ENCODE data around the gene CCDC92. TPM values are rescaled to one million over a fixed set of nuclear protein-coding genes. Genes with fewer than 3 reads are reported as not detected.
A peak's percentile ranks its signal among the peaks of the same experiment; 100 is the strongest.

The CCDC92 gene
- polyA plus RNA-seq, 2 donors: 14.0 to 17.5 TPM

GRCh38 chr12:123983822-123984485 is 11.3 kb upstream of the CCDC92 start:
- Histone ChIP-seq H3K4me1 (ENCODE audit: control insufficient read depth in 2 of 2, insufficient read depth in 2 of 2, low read length in 1 of 2) (peaks cover 0 to 2% of the 10 kb centered on the region in 2 donors), H3K27ac (ENCODE audit: low read depth in 2 of 2, low read length in 1 of 2) (no peak overlapping the region), H3K9me3 (ENCODE audit: control insufficient read depth in 2 of 2, insufficient read depth in 1 of 2, low read depth in 1 of 2, low read length in 1 of 2) (no peaks in the 10 kb centered on the region), H3K27me3 (ENCODE audit: control insufficient read depth in 1 of 2, insufficient read depth in 2 of 2, low read length in 2 of 2) (no peaks in the 10 kb centered on the region), H3K36me3 (ENCODE audit: control insufficient read depth in 2 of 2, insufficient read depth in 2 of 2, low read length in 1 of 2) (peaks cover 0 to 5% of the 10 kb centered on the region in 2 donors), H3K4me3 (ENCODE audit: low read depth in 1 of 2, low read length in 2 of 2) (no peak overlapping the region)
- WGBS, 2 donors: 55 to 66% methylated on average over 7 of the region's 7 CpGs

DNA sequence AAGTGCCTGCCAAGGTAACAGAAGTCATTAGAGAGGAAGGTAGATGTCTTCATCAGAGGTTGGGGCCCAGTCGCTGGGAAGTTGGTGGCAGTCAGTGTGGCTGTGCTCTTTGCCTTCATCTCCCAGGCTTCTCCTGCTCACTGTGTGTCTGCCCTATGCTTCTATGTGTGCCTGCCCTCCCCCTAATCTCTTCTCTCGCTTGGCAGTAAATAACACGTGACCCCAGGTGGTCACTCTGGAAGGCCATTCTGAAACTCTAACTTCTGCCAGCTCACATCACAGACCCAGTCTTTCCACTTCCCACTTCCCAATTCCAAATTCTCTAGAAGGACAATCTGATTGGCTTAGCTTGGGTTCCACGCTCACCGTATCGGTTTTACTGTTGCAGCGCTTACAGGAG is 9.6 kb upstream of the CCDC92 start:
- Histone ChIP-seq H3K27ac (ENCODE audit: low read depth in 2 of 2, low read length in 1 of 2) (no peak overlapping the region), H3K4me3 (ENCODE audit: low read depth in 1 of 2, low read length in 2 of 2) (no peak overlapping the region), H3K9me3 (ENCODE audit: control insufficient read depth in 2 of 2, insufficient read depth in 1 of 2, low read depth in 1 of 2, low read length in 1 of 2) (no peaks in the 10 kb centered on the region), H3K36me3 (ENCODE audit: control insufficient read depth in 2 of 2, insufficient read depth in 2 of 2, low read length in 1 of 2) (no peaks in the 10 kb centered on the region), H3K27me3 (ENCODE audit: control insufficient read depth in 1 of 2, insufficient read depth in 2 of 2, low read length in 2 of 2) (no peaks in the 10 kb centered on the region), H3K4me1 (ENCODE audit: control insufficient read depth in 2 of 2, insufficient read depth in 2 of 2, low read length in 1 of 2) (no peaks in the 10 kb centered on the region)
- WGBS, 2 donors: 87 to 89% methylated on average over 7 of the region's 7 CpGs

DNA sequence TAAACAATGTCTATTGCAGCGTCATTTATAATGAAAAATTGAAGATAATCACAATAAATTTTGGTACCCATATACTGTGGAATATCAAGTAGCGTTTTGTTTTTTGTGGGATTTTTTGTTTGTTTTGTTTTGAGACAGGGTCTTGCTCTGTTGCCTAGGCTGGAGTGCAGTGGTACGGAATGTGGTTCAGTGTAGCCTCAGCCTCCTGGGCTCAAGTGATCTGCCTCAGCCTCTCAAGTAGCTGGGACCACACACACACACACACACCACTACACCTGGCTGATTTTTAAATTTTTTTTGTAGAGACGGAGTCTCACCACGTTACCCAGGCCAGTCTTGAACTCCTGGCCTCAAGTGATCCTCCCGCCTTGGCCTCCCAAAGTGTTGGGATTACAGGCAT is 6.9 kb upstream of the CCDC92 start:
- H3K27ac ChIP-seq (ENCODE audit: low read depth in 2 of 2, low read length in 1 of 2): no peak overlapping the region
- H3K4me1 ChIP-seq (ENCODE audit: control insufficient read depth in 2 of 2, insufficient read depth in 2 of 2, low read length in 1 of 2): no peaks in the 10 kb centered on the region
- H3K4me3 ChIP-seq (ENCODE audit: low read depth in 1 of 2, low read length in 2 of 2): no peak overlapping the region
- H3K9me3 ChIP-seq (ENCODE audit: control insufficient read depth in 2 of 2, insufficient read depth in 1 of 2, low read depth in 1 of 2, low read length in 1 of 2): no peaks in the 10 kb centered on the region
- H3K36me3 ChIP-seq (ENCODE audit: control insufficient read depth in 2 of 2, insufficient read depth in 2 of 2, low read length in 1 of 2): no peaks in the 10 kb centered on the region
- no peaks in the 10 kb centered on the region for H3K27me3 ChIP-seq (ENCODE audit: control insufficient read depth in 1 of 2, insufficient read depth in 2 of 2, low read length in 2 of 2)
- 94 to 96% methylated on average over 6 of the region's 6 CpGs for WGBS, 2 donors

- no peak overlapping the region for H3K4me3 ChIP-seq (ENCODE audit: low read depth in 1 of 2, low read length in 2 of 2)
- H3K27me3 ChIP-seq (ENCODE audit: control insufficient read depth in 1 of 2, insufficient read depth in 2 of 2, low read length in 2 of 2): no peaks in the 10 kb centered on the region
- no peaks in the 10 kb centered on the region for H3K9me3 ChIP-seq (ENCODE audit: control insufficient read depth in 2 of 2, insufficient read depth in 1 of 2, low read depth in 1 of 2, low read length in 1 of 2)
- no peaks in the 10 kb centered on the region for H3K4me1 ChIP-seq (ENCODE audit: control insufficient read depth in 2 of 2, insufficient read depth in 2 of 2, low read length in 1 of 2)
- H3K27ac ChIP-seq (ENCODE audit: low read depth in 2 of 2, low read length in 1 of 2): no peak overlapping the region
- 88 to 91% methylated on average over 7 of the region's 7 CpGs for WGBS, 2 donors
- H3K36me3 ChIP-seq (ENCODE audit: control insufficient read depth in 2 of 2, insufficient read depth in 2 of 2, low read length in 1 of 2): no peaks in the 10 kb centered on the region
These were observed 3.7 kb upstream of the CCDC92 start for GRCh38 chr12:123976227-123976826.

GRCh38 chr12:123973552-123974341 is 1.1 kb upstream of the CCDC92 start:
- 2% methylated on average over 62 to 69 of the region's 69 CpGs for WGBS, 2 donors
- H3K27me3 ChIP-seq (ENCODE audit: control insufficient read depth in 1 of 2, insufficient read depth in 2 of 2, low read length in 2 of 2): no peaks in the 10 kb centered on the region
- H3K9me3 ChIP-seq (ENCODE audit: control insufficient read depth in 2 of 2, insufficient read depth in 1 of 2, low read depth in 1 of 2, low read length in 1 of 2): no peaks in the 10 kb centered on the region
- H3K36me3 ChIP-seq (ENCODE audit: control insufficient read depth in 2 of 2, insufficient read depth in 2 of 2, low read length in 1 of 2): no peaks in the 10 kb centered on the region
- peak overlapping the region; percentile 34 to 64 for H3K27ac ChIP-seq (ENCODE audit: low read depth in 2 of 2, low read length in 1 of 2)
- no peaks in the 10 kb centered on the region for H3K4me1 ChIP-seq (ENCODE audit: control insufficient read depth in 2 of 2, insufficient read depth in 2 of 2, low read length in 1 of 2)
- peak overlapping the region; percentile 85 to 91 for H3K4me3 ChIP-seq (ENCODE audit: low read depth in 1 of 2, low read length in 2 of 2)

DNA sequence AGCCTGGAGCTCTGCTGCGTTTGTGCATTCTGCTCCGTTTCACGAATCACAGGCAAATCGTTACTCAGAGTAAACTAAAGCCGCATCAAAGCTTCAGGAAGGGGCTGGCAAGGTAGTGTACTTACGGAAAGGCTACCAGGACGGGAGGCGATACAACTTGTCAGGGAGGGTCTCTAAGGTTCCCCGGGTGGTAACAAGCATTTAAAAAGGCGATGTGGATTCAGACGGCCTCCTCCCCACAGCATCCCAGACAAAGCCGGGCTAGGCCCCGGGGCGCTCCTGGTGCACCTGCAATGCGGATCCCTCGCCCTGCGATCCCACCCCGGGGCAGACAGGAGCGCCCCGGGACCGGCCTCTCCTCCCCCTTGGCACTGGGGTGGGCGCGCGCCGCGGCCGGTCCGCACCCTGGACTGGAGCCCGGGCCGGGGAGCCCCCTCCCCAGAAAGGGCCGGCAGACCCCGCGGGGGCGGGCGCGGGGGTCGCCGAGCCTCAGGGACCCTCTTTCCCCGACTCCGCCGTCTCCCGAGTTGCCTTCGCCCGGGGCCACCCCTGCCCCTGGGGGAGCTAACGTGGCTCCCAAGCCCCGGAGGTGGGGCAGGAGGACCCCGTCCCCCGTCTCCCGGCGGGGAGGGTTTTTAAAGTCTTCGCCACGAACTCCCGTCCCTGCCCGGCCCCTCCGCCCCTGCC is 718 bp downstream of the CCDC92 start:
- 0 to 1% methylated on average over 32 to 55 of the region's 55 CpGs for WGBS, 2 donors
- no peaks in the 10 kb centered on the region for H3K36me3 ChIP-seq (ENCODE audit: control insufficient read depth in 2 of 2, insufficient read depth in 2 of 2, low read length in 1 of 2)
- H3K4me1 ChIP-seq (ENCODE audit: control insufficient read depth in 2 of 2, insufficient read depth in 2 of 2, low read length in 1 of 2): no peaks in the 10 kb centered on the region
- H3K27me3 ChIP-seq (ENCODE audit: control insufficient read depth in 1 of 2, insufficient read depth in 2 of 2, low read length in 2 of 2): no peaks in the 10 kb centered on the region
- H3K27ac ChIP-seq (ENCODE audit: low read depth in 2 of 2, low read length in 1 of 2): peak overlapping the region; percentile 82 to 91
- H3K9me3 ChIP-seq (ENCODE audit: control insufficient read depth in 2 of 2, insufficient read depth in 1 of 2, low read depth in 1 of 2, low read length in 1 of 2): no peaks in the 10 kb centered on the region
- H3K4me3 ChIP-seq (ENCODE audit: low read depth in 1 of 2, low read length in 2 of 2): peak overlapping the region; percentile 68 to 91

DNA sequence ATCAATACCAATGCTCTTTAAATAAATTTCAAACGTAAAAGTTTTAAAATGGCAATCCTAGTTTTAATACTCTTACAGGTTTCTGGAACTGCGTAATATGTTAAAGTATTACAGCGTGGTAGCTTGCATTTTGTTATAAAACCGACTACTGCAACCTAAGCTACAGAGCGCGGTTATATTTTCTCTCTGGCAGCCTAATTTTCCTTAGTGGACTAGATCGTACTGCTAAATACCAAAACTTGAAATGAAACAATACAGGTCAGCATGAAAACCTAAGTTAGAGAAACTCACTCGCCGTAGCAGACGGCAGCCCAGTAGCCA is 1.2 kb downstream of the CCDC92 start:
- H3K4me1 ChIP-seq (ENCODE audit: control insufficient read depth in 2 of 2, insufficient read depth in 2 of 2, low read length in 1 of 2): no peaks in the 10 kb centered on the region
- WGBS, 2 donors: 23 to 30% methylated on average over 10 of the region's 10 CpGs
- no peaks in the 10 kb centered on the region for H3K36me3 ChIP-seq (ENCODE audit: control insufficient read depth in 2 of 2, insufficient read depth in 2 of 2, low read length in 1 of 2)
- H3K27ac ChIP-seq (ENCODE audit: low read depth in 2 of 2, low read length in 1 of 2): peak overlapping the region; percentile 82 to 91
- H3K9me3 ChIP-seq (ENCODE audit: control insufficient read depth in 2 of 2, insufficient read depth in 1 of 2, low read depth in 1 of 2, low read length in 1 of 2): no peaks in the 10 kb centered on the region
- H3K27me3 ChIP-seq (ENCODE audit: control insufficient read depth in 1 of 2, insufficient read depth in 2 of 2, low read length in 2 of 2): no peaks in the 10 kb centered on the region
- H3K4me3 ChIP-seq (ENCODE audit: low read depth in 1 of 2, low read length in 2 of 2): peak overlapping the region; percentile 68 to 91

DNA sequence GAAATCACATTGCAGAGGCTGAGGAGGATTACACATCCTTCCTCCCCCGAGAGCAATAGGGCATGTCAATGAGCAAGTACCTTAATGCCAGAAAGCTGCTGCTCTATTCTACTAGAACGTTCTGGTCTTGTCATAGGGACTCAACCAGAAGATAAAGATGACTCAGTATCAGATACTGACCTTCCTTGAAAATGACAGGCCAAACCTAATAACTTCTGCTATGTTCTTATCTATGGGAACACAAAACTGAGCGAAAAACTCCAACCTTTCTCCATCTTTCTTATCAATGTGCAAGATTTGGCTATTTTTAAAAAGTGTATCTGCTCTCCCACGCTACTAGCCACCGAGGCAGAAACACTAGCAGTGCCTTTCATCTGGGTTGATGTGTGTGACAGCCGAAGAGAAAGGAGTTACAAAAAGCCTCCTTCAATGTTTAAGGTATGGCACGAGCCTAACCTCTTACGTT is 5.5 kb downstream of the CCDC92 start:
- H3K9me3 ChIP-seq (ENCODE audit: control insufficient read depth in 2 of 2, insufficient read depth in 1 of 2, low read depth in 1 of 2, low read length in 1 of 2): no peaks in the 10 kb centered on the region
- no peaks in the 10 kb centered on the region for H3K27me3 ChIP-seq (ENCODE audit: control insufficient read depth in 1 of 2, insufficient read depth in 2 of 2, low read length in 2 of 2)
- H3K4me1 ChIP-seq (ENCODE audit: control insufficient read depth in 2 of 2, insufficient read depth in 2 of 2, low read length in 1 of 2): no peaks in the 10 kb centered on the region
- WGBS, 2 donors: 85 to 89% methylated on average over 8 of the region's 8 CpGs
- H3K36me3 ChIP-seq (ENCODE audit: control insufficient read depth in 2 of 2, insufficient read depth in 2 of 2, low read length in 1 of 2): no peaks in the 10 kb centered on the region
- H3K27ac ChIP-seq (ENCODE audit: low read depth in 2 of 2, low read length in 1 of 2): no peak overlapping the region
- no peak overlapping the region for H3K4me3 ChIP-seq (ENCODE audit: low read depth in 1 of 2, low read length in 2 of 2)

- Histone ChIP-seq H3K4me3 (ENCODE audit: low read depth in 1 of 2, low read length in 2 of 2) (no peak overlapping the region), H3K4me1 (ENCODE audit: control insufficient read depth in 2 of 2, insufficient read depth in 2 of 2, low read length in 1 of 2) (no peaks in the 10 kb centered on the region), H3K9me3 (ENCODE audit: control insufficient read depth in 2 of 2, insufficient read depth in 1 of 2, low read depth in 1 of 2, low read length in 1 of 2) (no peaks in the 10 kb centered on the region), H3K27ac (ENCODE audit: low read depth in 2 of 2, low read length in 1 of 2) (no peak overlapping the region), H3K36me3 (ENCODE audit: control insufficient read depth in 2 of 2, insufficient read depth in 2 of 2, low read length in 1 of 2) (no peaks in the 10 kb centered on the region), H3K27me3 (ENCODE audit: control insufficient read depth in 1 of 2, insufficient read depth in 2 of 2, low read length in 2 of 2) (no peaks in the 10 kb centered on the region)
- WGBS, 2 donors: 80 to 84% methylated on average over 3 of the region's 3 CpGs
These were observed 6.0 kb downstream of the CCDC92 start for GRCh38 chr12:123966596-123966995.
